Measurements from ENCODE around the gene CELF5.

CELF5 gene

GRCh38 chr19:3222709-3223108 is 1.8 kb upstream of the CELF5 start:
- ChIA-PET POLR2A (interaction anchor here (1.3 kb wide), 1 partner anchor 36 kb away, joined by 4 read pairs; no protein-coding TSS in a partner anchor), CTCF (interaction anchor here (1.7 kb wide), 1 partner anchor 272 kb away, joined by 5 read pairs; no protein-coding TSS in a partner anchor)
- TF ChIP-seq ZNF558 (tag by site-specific recombination; IDR thresholded peaks at IDR 0.05), result no peak
- TF ChIP-seq PRDM1 (tag by site-specific recombination; IDR thresholded peaks at IDR 0.05), result no peak
- TF ChIP-seq ZNF302 (tag by site-specific recombination; IDR thresholded peaks at IDR 0.05; ENCODE audit: low read depth), result no peak
- TF ChIP-seq ZNF404 (tag by site-specific recombination; IDR thresholded peaks at IDR 0.05), result no peak
- TF ChIP-seq ZNF157 (tag by site-specific recombination; IDR thresholded peaks at IDR 0.05), result no peak
- TF ChIP-seq ZNF623 (tag by site-specific recombination; IDR thresholded peaks at IDR 0.05), result peak; percentile 99
- TF ChIP-seq ELK4 (IDR thresholded peaks at IDR 0.05; ENCODE audit: borderline replicate concordance, low read depth, low read length), result no peak
- H3K36me3 ChIP-seq (ENCODE audit: control insufficient read depth in 2 of 2, insufficient read depth in 1 of 2, low read length in 2 of 2), result no peaks in the 10 kb centered on the region
- no peak overlapping the region for H3K27ac ChIP-seq (ENCODE audit: extremely low read depth, low read depth, low read length)
- no peaks in the 10 kb centered on the region for H3K9me3 ChIP-seq (ENCODE audit: control insufficient read depth, insufficient read depth, low read depth, low read length)
- no peak overlapping the region for H3K4me3 ChIP-seq (ENCODE audit: low read depth, low read length)
- H3K4me1 ChIP-seq (ENCODE audit: control insufficient read depth, insufficient read depth, low read length), result no peaks in the 10 kb centered on the region

GRCh38 chr19:3225169-3225485 is 666 bp downstream of the CELF5 start:
- Histone ChIP-seq H3K4me3 (ENCODE audit: low read depth, low read length) (no peak overlapping the region), H3K9me3 (ENCODE audit: control insufficient read depth, insufficient read depth, low read depth, low read length) (no peaks in the 10 kb centered on the region), H3K27ac (ENCODE audit: extremely low read depth, low read depth, low read length) (no peak overlapping the region), H3K36me3 (ENCODE audit: control insufficient read depth in 2 of 2, insufficient read depth in 1 of 2, low read length in 2 of 2) (no peaks in the 10 kb centered on the region), H3K4me1 (ENCODE audit: control insufficient read depth, insufficient read depth, low read length) (no peaks in the 10 kb centered on the region)
- ChIA-PET CTCF (interaction anchor here (0.8 to 2.9 kb wide), 5 partner anchors 8 to 269 kb away, joined by 3 to 12 read pairs (median 7); no protein-coding TSS in a partner anchor), POLR2A (no interaction called here)
- TF ChIP-seq HOXC10 (CRISPR knock-in tag; IDR thresholded peaks at IDR 0.05) (no peak), ZNF302 (tag by site-specific recombination; IDR thresholded peaks at IDR 0.05; ENCODE audit: low read depth) (no peak), BCL11A (tag by site-specific recombination; IDR thresholded peaks at IDR 0.05; ENCODE audit: low read depth) (no peak), ZNF335 (tag by site-specific recombination; conservative IDR thresholded peaks at IDR 0.05) (no peak), ZNF280D (tag by site-specific recombination; IDR thresholded peaks at IDR 0.05) (no peak), ZNF830 (tag by site-specific recombination; IDR thresholded peaks at IDR 0.05; ENCODE audit: low read depth) (no peak)

- CTCF ChIA-PET, result interaction anchor here (0.6 to 2.9 kb wide), 2 partner anchors 15 to 82 kb away, joined by 3 to 12 read pairs; no protein-coding TSS in a partner anchor
- TF ChIP-seq ZBTB8A (tag by site-specific recombination; IDR thresholded peaks at IDR 0.05) (0 out of 2 replicates have a peak, but pooled peaks have one; percentile 9), EGR2 (tag by site-specific recombination; IDR thresholded peaks at IDR 0.05; ENCODE audit: low read depth) (0 out of 2 replicates have a peak, but pooled peaks have one; percentile 27), ZFHX2 (tag by site-specific recombination; conservative IDR thresholded peaks at IDR 0.05) (peak; percentile 46), ZNF600 (tag by site-specific recombination; IDR thresholded peaks at IDR 0.05) (no peak), IKZF3 (tag by site-specific recombination; IDR thresholded peaks at IDR 0.05) (0 out of 2 replicates have a peak, but pooled peaks have one; percentile 28)
- Histone ChIP-seq H3K27ac (ENCODE audit: extremely low read depth, low read depth, low read length) (no peak overlapping the region), H3K36me3 (ENCODE audit: control insufficient read depth in 2 of 2, insufficient read depth in 1 of 2, low read length in 2 of 2) (no peaks in the 10 kb centered on the region), H3K4me1 (ENCODE audit: control insufficient read depth, insufficient read depth, low read length) (no peaks in the 10 kb centered on the region), H3K4me3 (ENCODE audit: low read depth, low read length) (no peak overlapping the region), H3K9me3 (ENCODE audit: control insufficient read depth, insufficient read depth, low read depth, low read length) (no peaks in the 10 kb centered on the region)
- POLR2A ChIA-PET, result no interaction called here
Observed at GRCh38 chr19:3225677-3226093, 1.2 kb downstream of the CELF5 start.
